AG04450 (cell line): ENCODE measurements around the gene EPHA6. TPM values are rescaled to one million over a fixed set of nuclear protein-coding genes. Genes with fewer than 3 reads are reported as not detected.

Experiments
- CTCF ChIA-PET: fragments of 300-600, 350-600 bp; formaldehyde crosslinking; extraction: SDS; loops from one replicate; lab custom pipeline; 2022; ENCODE audit warnings: antibody characterized with exemption, inconsistent platforms; lab: Charles Lee
- POLR2A ChIA-PET: fragments of 350-600 bp; formaldehyde crosslinking; extraction: SDS; loops from one replicate; lab custom pipeline; 2021; ENCODE audit warnings: antibody characterized with exemption, inconsistent platforms; lab: Yijun Ruan, JAX
- DNase-seq: peaks from one replicate; pipeline ENCODE4 v3.0.0-alpha.2; 2011; ENCODE audit warnings: low read depth, low spot score
- H3K27ac ChIP-seq: one replicate; pipeline ENCODE4 v1.5.1; 2012; ENCODE audit warnings: low read depth, low read length, control low read depth
- H3K27me3 ChIP-seq: one replicate; pipeline ENCODE4 v1.6.0; 2012; ENCODE audit warnings: low read length; ENCODE audit not compliant: control insufficient read depth, insufficient read depth
- H3K4me3 ChIP-seq: 2 replicates; pipeline ENCODE4 v1.5.1; 2011; ENCODE audit warnings: mild to moderate bottlenecking, low read depth, low read length, control low read depth
- H3K9me3 ChIP-seq: 2 replicates; pipeline ENCODE4 v1.5.1; 2012; ENCODE audit warnings: low read length; ENCODE audit not compliant: control insufficient read depth, insufficient read depth
- CTCF ChIP-seq: IDR thresholded peaks from 2 replicates; pipeline ENCODE4 v1.5.1; 2011; ENCODE audit warnings: low read depth, low read length, control low read depth, inconsistent platforms
- polyA plus RNA-seq: library from polyadenylated mRNA; depleted of rRNA; stranded (reverse); fragments of >200 nt; gene quantifications from 2 replicates; pipeline ENCODE4 v1.2.3, GENCODE V29; 2011

Gene EPHA6
- polyA plus RNA-seq, 1 experiment: not detected

GRCh38 chr3:97692831-97693230, 878.4 kb downstream of the EPHA6 start:
- DNase-seq: no peak
- POLR2A ChIA-PET: no interaction called here
- TF ChIP-seq CTCF: no peak

GRCh38 chr3:97694876-97695275, 880.5 kb downstream of the EPHA6 start:
- no peaks in the 10 kb centered on the region for H3K9me3 ChIP-seq
- DNase-seq: no peak
- no peak overlapping the region for H3K4me3 ChIP-seq
- CTCF ChIA-PET: no interaction called here
- H3K27me3 ChIP-seq: no peaks in the 10 kb centered on the region
- POLR2A ChIA-PET: no interaction called here
- no peak for TF ChIP-seq CTCF
- H3K27ac ChIP-seq: no peak overlapping the region

More at GRCh38 chr3:97692831-97693230, 878.4 kb downstream of the EPHA6 start:
- Histone ChIP-seq H3K9me3 (no peaks in the 10 kb centered on the region), H3K27me3 (no peaks in the 10 kb centered on the region), H3K27ac (no peak overlapping the region), H3K4me3 (no peak overlapping the region)
- CTCF ChIA-PET: interaction anchor here (3.4 kb wide), 1 partner anchor 27 kb away, joined by 12 read pairs; no protein-coding TSS in a partner anchor

- H3K27me3 ChIP-seq: no peaks in the 10 kb centered on the region
- ChIA-PET CTCF (no interaction called here), POLR2A (interaction anchor here (0.7 kb wide), 1 partner anchor 305 kb away, joined by 3 read pairs; no protein-coding TSS in a partner anchor)
- DNase-seq: no peak
- no peak for TF ChIP-seq CTCF
- H3K4me3 ChIP-seq: no peak overlapping the region
- no peak overlapping the region for H3K27ac ChIP-seq
- no peaks in the 10 kb centered on the region for H3K9me3 ChIP-seq
Measured at GRCh38 chr3:97698691-97699090, 884.3 kb downstream of the EPHA6 start.

- TF ChIP-seq CTCF: no peak
- H3K9me3 ChIP-seq: no peaks in the 10 kb centered on the region
- H3K27me3 ChIP-seq: no peaks in the 10 kb centered on the region
- no peak for DNase-seq
- H3K4me3 ChIP-seq: no peak overlapping the region
- H3K27ac ChIP-seq: no peak overlapping the region
- CTCF ChIA-PET: interaction anchor here (2.2 kb wide), 1 partner anchor 19 kb away, joined by 8 read pairs; no protein-coding TSS in a partner anchor
- POLR2A ChIA-PET: no interaction called here
Measured at GRCh38 chr3:97699889-97700288, 885.5 kb downstream of the EPHA6 start.

- H3K9me3 ChIP-seq: no peaks in the 10 kb centered on the region
- no peak overlapping the region for H3K27ac ChIP-seq
- no peak for TF ChIP-seq CTCF
- ChIA-PET CTCF (no interaction called here), POLR2A (no interaction called here)
- H3K4me3 ChIP-seq: no peak overlapping the region
- no peak for DNase-seq
- H3K27me3 ChIP-seq: no peaks in the 10 kb centered on the region
Measured at GRCh38 chr3:97705764-97706163, 891.4 kb downstream of the EPHA6 start.
